ENCODE results near the gene FPGS. TPM values are rescaled to one million over a fixed set of nuclear protein-coding genes. Genes with fewer than 3 reads are reported as not detected.

FPGS gene, protein sequence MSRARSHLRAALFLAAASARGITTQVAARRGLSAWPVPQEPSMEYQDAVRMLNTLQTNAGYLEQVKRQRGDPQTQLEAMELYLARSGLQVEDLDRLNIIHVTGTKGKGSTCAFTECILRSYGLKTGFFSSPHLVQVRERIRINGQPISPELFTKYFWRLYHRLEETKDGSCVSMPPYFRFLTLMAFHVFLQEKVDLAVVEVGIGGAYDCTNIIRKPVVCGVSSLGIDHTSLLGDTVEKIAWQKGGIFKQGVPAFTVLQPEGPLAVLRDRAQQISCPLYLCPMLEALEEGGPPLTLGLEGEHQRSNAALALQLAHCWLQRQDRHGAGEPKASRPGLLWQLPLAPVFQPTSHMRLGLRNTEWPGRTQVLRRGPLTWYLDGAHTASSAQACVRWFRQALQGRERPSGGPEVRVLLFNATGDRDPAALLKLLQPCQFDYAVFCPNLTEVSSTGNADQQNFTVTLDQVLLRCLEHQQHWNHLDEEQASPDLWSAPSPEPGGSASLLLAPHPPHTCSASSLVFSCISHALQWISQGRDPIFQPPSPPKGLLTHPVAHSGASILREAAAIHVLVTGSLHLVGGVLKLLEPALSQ
- total RNA-seq: 10 to 100 TPM; 36.1 to 56.3 (median 50.1) TPM

DNA sequence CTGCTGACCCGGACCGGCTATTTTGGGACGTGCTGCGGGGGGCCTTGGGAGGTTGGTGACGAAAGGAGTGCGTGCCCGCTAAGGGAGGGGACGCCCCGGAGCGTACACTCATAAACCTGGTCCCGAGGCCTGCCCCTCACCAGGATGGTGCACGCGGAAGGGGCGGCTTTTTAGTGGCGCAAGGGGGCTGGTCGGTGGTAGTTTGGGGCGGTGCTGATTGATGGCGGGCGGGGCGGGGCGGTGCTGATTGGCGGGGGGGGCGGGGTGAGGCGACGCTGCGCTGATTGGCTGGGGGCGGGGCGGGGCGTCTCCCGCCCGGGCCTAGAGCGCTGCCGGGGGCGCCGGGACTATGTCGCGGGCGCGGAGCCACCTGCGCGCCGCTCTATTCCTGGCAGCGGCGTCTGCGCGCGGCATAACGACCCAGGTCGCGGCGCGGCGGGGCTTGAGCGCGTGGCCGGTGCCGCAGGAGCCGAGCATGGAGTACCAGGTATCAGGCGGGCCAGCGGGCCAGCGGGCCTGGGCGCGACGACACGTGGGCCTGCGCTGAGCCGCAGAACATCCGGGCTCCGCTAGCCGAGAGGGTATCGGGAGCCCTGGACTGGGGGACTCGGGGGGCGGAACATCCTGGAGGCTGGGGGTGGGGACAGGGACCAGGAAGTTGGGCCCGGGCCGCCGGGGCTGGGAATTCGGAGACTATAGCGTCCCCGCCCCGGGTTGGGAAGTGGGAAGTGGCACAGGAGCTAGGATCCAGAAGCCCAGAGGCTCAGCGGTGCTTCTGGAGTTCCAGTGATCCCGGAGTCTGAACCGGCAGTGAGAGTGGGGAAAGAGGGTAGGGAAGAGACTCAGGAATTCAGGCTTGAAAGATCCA is at the start of gene FPGS:
FPGS (plus strand) TSS at position 307 of the 868 bp plus-strand sequence; CDS start at position 350, 43 bp downstream.
- peak; percentile 97 for DNase-seq (ENCODE audit: extremely low spot score)
- peaks cover 0 to 35% (median 22%) of the 10 kb centered on the region in 4 donors for H3K36me3 ChIP-seq
- TF ChIP-seq POLR2AphosphoS5 (IDR thresholded peaks at IDR 0.05): peak; percentile 50 to 81
- no peak for TF ChIP-seq EP300 (IDR thresholded peaks at IDR 0.05)
- TF ChIP-seq CTCF (IDR thresholded peaks at IDR 0.05): no peak
- peak; percentile 53 for TF ChIP-seq POLR2A (IDR thresholded peaks at IDR 0.05; ENCODE audit: low read depth)
- peak within 1 kb of the TSS; percentile 64 to 85 (median 80) for H3K4me3 ChIP-seq
- intact Hi-C loops (cut with DNase I): loop anchor here (5.0 kb wide), 1 partner anchor 119 kb away; no protein-coding TSS in a partner anchor
- H3K27ac ChIP-seq (replicated peaks in 1 of 4): peak within 1 kb of the TSS; percentile 82 to 98 (median 94)
- no peaks in the 10 kb centered on the region for H3K9me3 ChIP-seq
- WGBS: 1% methylated on average over 26 of the region's 83 CpGs
- peaks cover 20 to 41% (median 36%) of the 10 kb centered on the region in 4 donors for H3K4me1 ChIP-seq
- H3K27me3 ChIP-seq: no peaks in the 10 kb centered on the region

DNA sequence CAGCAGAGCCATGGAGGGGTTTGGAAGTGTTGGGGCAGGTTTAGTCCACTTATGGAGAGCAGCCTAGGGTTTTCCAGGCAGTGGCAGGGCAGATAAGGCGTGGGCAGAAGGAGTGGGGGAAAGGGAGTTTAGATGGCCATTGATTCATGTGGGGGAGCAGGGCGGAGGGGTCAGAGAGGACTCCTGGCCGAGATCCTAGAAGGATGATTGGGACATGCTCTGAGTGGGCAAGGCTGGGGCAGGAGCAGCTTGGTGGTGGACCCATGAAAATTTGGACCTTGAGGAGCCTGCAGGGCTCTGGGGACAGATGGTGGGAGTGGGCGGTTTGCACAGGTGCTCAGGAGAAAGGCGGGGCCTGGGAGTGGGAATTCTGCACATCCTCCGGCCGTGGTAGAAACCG is 49.5 kb upstream of the FPGS start:
- no peaks in the 10 kb centered on the region for H3K9me3 ChIP-seq
- no peak for DNase-seq (ENCODE audit: extremely low spot score)
- 79% methylated on average over 7 of the region's 8 CpGs for WGBS
- intact Hi-C loops (cut with DNase I): no loop called here
- peaks cover 0 to 78% (median 21%) of the 10 kb centered on the region in 4 donors for H3K27me3 ChIP-seq
- peaks cover 0 to 40% (median 21%) of the 10 kb centered on the region in 4 donors for H3K36me3 ChIP-seq
- peaks cover 17 to 18% (median 17%) of the 10 kb centered on the region in 4 donors for H3K4me1 ChIP-seq
- H3K27ac ChIP-seq (replicated peaks in 1 of 4): no peak overlapping the region
- TF ChIP-seq EP300 (IDR thresholded peaks at IDR 0.05) (no peak), POLR2A (IDR thresholded peaks at IDR 0.05; ENCODE audit: low read depth) (no peak), CTCF (IDR thresholded peaks at IDR 0.05) (no peak), POLR2AphosphoS5 (IDR thresholded peaks at IDR 0.05) (no peak)
- H3K4me3 ChIP-seq: no peak overlapping the region

DNA sequence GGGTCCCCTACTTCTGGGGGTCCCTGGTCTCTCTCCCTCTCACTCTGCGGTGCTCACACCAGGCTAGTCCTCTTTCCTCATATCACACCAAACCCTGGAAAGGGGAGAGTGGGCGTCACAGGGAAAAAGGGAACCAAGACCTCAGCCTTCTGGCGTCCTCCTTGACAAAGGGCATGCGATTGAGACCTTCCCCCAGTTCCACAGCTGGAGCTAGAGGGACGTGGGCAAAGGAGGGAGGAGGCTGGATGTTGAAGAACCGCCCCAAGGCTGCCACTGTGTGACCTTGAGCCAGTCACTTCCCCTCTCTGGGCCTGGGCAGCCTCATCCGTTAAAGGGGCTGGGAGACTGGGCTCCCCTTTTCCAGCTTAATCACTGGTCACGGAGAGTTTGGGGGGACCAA is 49.1 kb upstream of the FPGS start:
- peaks cover 0 to 76% (median 21%) of the 10 kb centered on the region in 4 donors for H3K27me3 ChIP-seq
- DNase-seq (ENCODE audit: extremely low spot score): no peak
- no peaks in the 10 kb centered on the region for H3K9me3 ChIP-seq
- H3K4me1 ChIP-seq: peaks cover 17 to 18% (median 17%) of the 10 kb centered on the region in 4 donors
- 62% methylated on average over 8 of the region's 8 CpGs for WGBS
- H3K4me3 ChIP-seq: no peak overlapping the region
- no peak for TF ChIP-seq POLR2A (IDR thresholded peaks at IDR 0.05; ENCODE audit: low read depth)
- no peak for TF ChIP-seq POLR2AphosphoS5 (IDR thresholded peaks at IDR 0.05)
- no peak for TF ChIP-seq EP300 (IDR thresholded peaks at IDR 0.05)
- TF ChIP-seq CTCF (IDR thresholded peaks at IDR 0.05): no peak
- intact Hi-C loops (cut with DNase I): no loop called here
- peaks cover 0 to 39% (median 16%) of the 10 kb centered on the region in 4 donors for H3K36me3 ChIP-seq
- H3K27ac ChIP-seq (replicated peaks in 1 of 4): no peak overlapping the region
